Large intestine (tissue), 3 donors: Measurements from ENCODE around the gene LRRC23. TPM values are rescaled to one million over a fixed set of nuclear protein-coding genes. Genes with fewer than 3 reads are reported as not detected.
A peak's percentile ranks its signal among the peaks of the same experiment; 100 is the strongest.
"Not testable (repeated sequence)": the region's sequence is repeated elsewhere in the genome, so short reads cannot be mapped to it uniquely, and the experiment has no call there.

Experiments
- DNase-seq, 2 donors: peaks; one replicate each; pipeline versions ENCODE4 v3.0.0 to v3.0.0-alpha.2; 2013
- H3K27ac ChIP-seq: one replicate; pipeline ENCODE4 v1.5.1; 2013; ENCODE audit warnings: low read length
- H3K27me3 ChIP-seq: 2 replicates; pipeline ENCODE4 v1.6.1; 2013; ENCODE audit warnings: low read length; ENCODE audit not compliant: control insufficient read depth, insufficient read depth
- H3K36me3 ChIP-seq: 2 replicates; pipeline ENCODE4 v1.6.1; 2013; ENCODE audit warnings: low read length; ENCODE audit not compliant: control insufficient read depth, insufficient read depth
- H3K4me1 ChIP-seq: one replicate; pipeline ENCODE4 v1.6.1; 2013; ENCODE audit warnings: low read length; ENCODE audit not compliant: control insufficient read depth, insufficient read depth
- H3K4me3 ChIP-seq: one replicate; pipeline ENCODE4 v1.5.1; 2013; ENCODE audit warnings: low read length
- H3K9me3 ChIP-seq: one replicate; pipeline ENCODE4 v1.6.1; 2013; ENCODE audit warnings: mild to moderate bottlenecking, low read depth, low read length, moderate library complexity; ENCODE audit not compliant: control insufficient read depth
- WGBS: methylation state at CpG from one replicate; pipeline ENCODE4 v1.1.5; 2013; ENCODE audit warnings: low lambda C conversion rate; ENCODE audit not compliant: insufficient coverage; 5-methylcytosine and 5-hydroxymethylcytosine counted together
- polyA plus RNA-seq: library from polyadenylated mRNA; unstranded; fragments of 120-200 nt; gene quantifications from one replicate; pipeline ENCODE4 v1.2.1, GENCODE V29; 2013

Gene LRRC23
- polyA plus RNA-seq, 1 donor, result 8.2 TPM

GRCh38 chr12:6873094-6874014 lies 31.3 kb upstream of the LRRC23 start, which contains the start of gene SPSB2:
SPSB2 (minus strand) TSS chr12:6873303; CDS start chr12:6872901, 402 bp downstream.
- H3K4me3 ChIP-seq, result peak within 1 kb of the TSS; percentile 91
- peaks cover 30% of the 10 kb centered on the region for H3K4me1 ChIP-seq
- H3K9me3 ChIP-seq, result no peaks in the 10 kb centered on the region
- peak; percentile 98 for DNase-seq
- H3K36me3 ChIP-seq, result peaks cover 25% of the 10 kb centered on the region
- no CpG with 5 or more reads among the region's 66 CpGs for WGBS
- H3K27ac ChIP-seq, result peak within 1 kb of the TSS; percentile 91
- H3K27me3 ChIP-seq, result no peaks in the 10 kb centered on the region

- Histone ChIP-seq H3K4me3 (peak overlapping the region; percentile 91), H3K36me3 (peaks cover 25% of the 10 kb centered on the region), H3K27ac (peak overlapping the region; percentile 84), H3K4me1 (peaks cover 24% of the 10 kb centered on the region)
- WGBS, result 67% methylated on average over 4 of the region's 9 CpGs
- H3K9me3 ChIP-seq, H3K27me3 ChIP-seq, DNase-seq: not testable (repeated sequence)
Measured at GRCh38 chr12:6874015-6874368, 30.6 kb upstream of the LRRC23 start.

- no CpG with 5 or more reads among the region's 11 CpGs for WGBS
- not testable (repeated sequence) for H3K4me1 ChIP-seq, H3K27ac ChIP-seq, H3K4me3 ChIP-seq, H3K27me3 ChIP-seq, H3K9me3 ChIP-seq, DNase-seq
- H3K36me3 ChIP-seq, result peaks cover 14% of the 10 kb centered on the region
Measured at GRCh38 chr12:6879824-6880223, 24.8 kb upstream of the LRRC23 start.

- H3K4me1 ChIP-seq, result peaks cover 22% of the 10 kb centered on the region
- 100% methylated on average over 1 of the region's 5 CpGs for WGBS
- no peak overlapping the region for H3K4me3 ChIP-seq
Measured at GRCh38 chr12:6883252-6883651, 21.4 kb upstream of the LRRC23 start.

GRCh38 chr12:6883683-6884082 lies 20.9 kb upstream of the LRRC23 start:
- no CpG with 5 or more reads among the region's 11 CpGs for WGBS
- Histone ChIP-seq H3K27ac (no peak overlapping the region), H3K4me1 (peaks cover 22% of the 10 kb centered on the region), H3K4me3 (no peak overlapping the region), H3K36me3 (peaks cover 12% of the 10 kb centered on the region), H3K27me3 (no peaks in the 10 kb centered on the region), H3K9me3 (no peaks in the 10 kb centered on the region)
- no peak for DNase-seq

More at GRCh38 chr12:6883252-6883651, 21.4 kb upstream of the LRRC23 start:
- no peak overlapping the region for H3K27ac ChIP-seq
- H3K27me3 ChIP-seq, result no peaks in the 10 kb centered on the region
- H3K36me3 ChIP-seq, result peaks cover 12% of the 10 kb centered on the region
- H3K9me3 ChIP-seq, result no peaks in the 10 kb centered on the region
- DNase-seq, result no peak

- Histone ChIP-seq H3K9me3 (no peaks in the 10 kb centered on the region), H3K27me3 (no peaks in the 10 kb centered on the region), H3K4me3 (no peak overlapping the region), H3K4me1 (peaks cover 22% of the 10 kb centered on the region), H3K36me3 (peaks cover 12% of the 10 kb centered on the region), H3K27ac (no peak overlapping the region)
- DNase-seq, result no peak
- WGBS, result 100% methylated on average over 1 of the region's 22 CpGs
Measured at GRCh38 chr12:6884539-6884938, 20.1 kb upstream of the LRRC23 start.

- DNase-seq, H3K9me3 ChIP-seq, H3K27me3 ChIP-seq, H3K4me3 ChIP-seq: not testable (repeated sequence)
- no CpG with 5 or more reads among the region's 15 CpGs for WGBS
- Histone ChIP-seq H3K27ac (peak overlapping the region; percentile 88), H3K4me1 (peaks cover 21% of the 10 kb centered on the region), H3K36me3 (peaks cover 12% of the 10 kb centered on the region)
Measured at GRCh38 chr12:6886206-6886999, 18.2 kb upstream of the LRRC23 start.

- H3K9me3 ChIP-seq, result no peaks in the 10 kb centered on the region
- peak overlapping the region; percentile 88 for H3K27ac ChIP-seq
- H3K27me3 ChIP-seq, result no peaks in the 10 kb centered on the region
- H3K4me3 ChIP-seq, result no peak overlapping the region
- H3K36me3 ChIP-seq, result peaks cover 12% of the 10 kb centered on the region
- no CpG with 5 or more reads among the region's 8 CpGs for WGBS
- peak; percentile 49 to 79 for DNase-seq
- H3K4me1 ChIP-seq, result peaks cover 25% of the 10 kb centered on the region
Measured at GRCh38 chr12:6887460-6887859, 17.2 kb upstream of the LRRC23 start.

- Histone ChIP-seq H3K27ac (no peak overlapping the region), H3K36me3 (peaks cover 12% of the 10 kb centered on the region), H3K9me3 (no peaks in the 10 kb centered on the region), H3K27me3 (no peaks in the 10 kb centered on the region), H3K4me3 (no peak overlapping the region), H3K4me1 (peaks cover 25% of the 10 kb centered on the region)
- no CpG with 5 or more reads among the region's 2 CpGs for WGBS
- no peak for DNase-seq
Measured at GRCh38 chr12:6888360-6888759, 16.3 kb upstream of the LRRC23 start.

GRCh38 chr12:6888794-6889193 lies 15.8 kb upstream of the LRRC23 start:
- Histone ChIP-seq H3K36me3 (peaks cover 11% of the 10 kb centered on the region), H3K4me1 (peaks cover 25% of the 10 kb centered on the region)
- DNase-seq, H3K4me3 ChIP-seq, H3K27me3 ChIP-seq, H3K9me3 ChIP-seq, H3K27ac ChIP-seq: not testable (repeated sequence)
- WGBS, result 86% methylated on average over 3 of the region's 7 CpGs
